GM19025 (cell line): Measurements from ENCODE around the gene PLEKHA4.
"Not testable (repeated sequence)": the region's sequence is repeated elsewhere in the genome, so short reads cannot be mapped to it uniquely, and the experiment has no call there.

Experiments used
- ATAC-seq: cut with Tn5 transposase; IDR thresholded peaks from one replicate; pipeline ENCODE4 v1.9.1; 2021; ENCODE audit warnings: mild to moderate bottlenecking, low read depth, moderate library complexity; ENCODE audit not compliant: unreplicated experiment

PLEKHA4 gene, protein sequence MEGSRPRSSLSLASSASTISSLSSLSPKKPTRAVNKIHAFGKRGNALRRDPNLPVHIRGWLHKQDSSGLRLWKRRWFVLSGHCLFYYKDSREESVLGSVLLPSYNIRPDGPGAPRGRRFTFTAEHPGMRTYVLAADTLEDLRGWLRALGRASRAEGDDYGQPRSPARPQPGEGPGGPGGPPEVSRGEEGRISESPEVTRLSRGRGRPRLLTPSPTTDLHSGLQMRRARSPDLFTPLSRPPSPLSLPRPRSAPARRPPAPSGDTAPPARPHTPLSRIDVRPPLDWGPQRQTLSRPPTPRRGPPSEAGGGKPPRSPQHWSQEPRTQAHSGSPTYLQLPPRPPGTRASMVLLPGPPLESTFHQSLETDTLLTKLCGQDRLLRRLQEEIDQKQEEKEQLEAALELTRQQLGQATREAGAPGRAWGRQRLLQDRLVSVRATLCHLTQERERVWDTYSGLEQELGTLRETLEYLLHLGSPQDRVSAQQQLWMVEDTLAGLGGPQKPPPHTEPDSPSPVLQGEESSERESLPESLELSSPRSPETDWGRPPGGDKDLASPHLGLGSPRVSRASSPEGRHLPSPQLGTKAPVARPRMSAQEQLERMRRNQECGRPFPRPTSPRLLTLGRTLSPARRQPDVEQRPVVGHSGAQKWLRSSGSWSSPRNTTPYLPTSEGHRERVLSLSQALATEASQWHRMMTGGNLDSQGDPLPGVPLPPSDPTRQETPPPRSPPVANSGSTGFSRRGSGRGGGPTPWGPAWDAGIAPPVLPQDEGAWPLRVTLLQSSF

GRCh38 chr19:48868114-48868886, at the start of gene PLEKHA4:
TSS of gene PLEKHA4 (minus strand) at chr19:48868617. CDS start at chr19:48867620, 997 bp downstream.
- no peak for ATAC-seq

DNA sequence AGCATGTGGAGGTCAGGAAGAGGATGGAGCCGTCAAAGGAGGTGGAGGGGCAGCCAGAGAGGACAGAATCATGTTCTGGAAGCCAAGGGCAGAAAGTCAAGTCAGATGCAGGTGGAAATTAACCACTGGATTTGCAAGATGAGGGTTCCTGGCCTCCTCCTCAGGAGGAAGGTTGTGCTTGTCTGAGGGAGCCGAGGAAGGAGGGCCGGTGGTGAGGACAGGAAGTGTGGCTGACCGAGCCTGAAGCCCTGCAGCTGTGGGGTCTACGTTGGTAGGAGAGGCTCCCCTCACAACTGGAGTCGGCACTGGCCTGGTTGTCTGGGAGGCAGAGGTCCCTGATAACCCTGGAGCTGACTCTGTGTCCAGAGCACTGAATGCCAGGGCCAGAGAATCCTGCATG, 49.7 kb upstream of the PLEKHA4 start:
- no peak for ATAC-seq

GRCh38 chr19:48915757-48916156, 47.3 kb upstream of the PLEKHA4 start:
- no peak for ATAC-seq

DNA sequence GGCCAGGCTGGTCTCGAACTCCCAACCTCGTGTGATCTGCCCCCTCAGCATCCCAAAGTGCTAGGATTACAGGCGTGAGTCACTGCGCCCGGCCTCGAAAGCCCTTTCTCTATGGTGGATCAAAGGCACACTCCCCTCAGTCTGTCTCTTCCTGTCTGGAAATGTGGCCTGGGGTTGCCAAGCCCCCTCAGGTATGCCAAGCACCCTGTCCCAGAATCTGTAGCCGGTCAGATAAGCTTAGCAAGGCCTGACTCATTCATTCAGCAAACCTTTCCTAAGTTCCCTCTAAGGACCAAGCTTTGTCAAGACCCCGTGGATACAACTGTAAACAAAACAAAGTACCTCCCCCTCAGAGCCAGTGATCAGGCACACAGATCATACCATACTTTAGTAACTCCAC, 45.8 kb upstream of the PLEKHA4 start:
- no peak for ATAC-seq

- ATAC-seq, result no peak
Measured at GRCh38 chr19:48913114-48913889, 44.9 kb upstream of the PLEKHA4 start.

DNA sequence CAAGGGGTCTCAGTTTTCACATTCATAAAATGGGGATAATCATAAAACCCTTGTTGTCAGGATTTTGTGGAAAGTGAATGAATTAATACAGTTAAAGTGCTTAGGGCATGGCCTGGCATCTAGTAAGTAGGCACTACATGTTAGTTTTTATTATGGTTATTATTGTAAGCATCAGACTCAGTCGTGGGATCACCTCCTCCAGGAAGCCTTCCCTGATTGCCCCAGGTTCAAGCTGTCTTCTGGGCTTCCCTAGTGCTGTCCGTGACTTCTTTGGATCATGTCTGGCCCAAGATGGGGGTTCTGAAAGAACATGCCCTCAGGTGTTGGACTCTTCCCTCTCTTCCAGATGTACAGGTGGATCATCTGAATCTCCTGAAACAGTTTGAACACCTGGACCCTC, 42.4 kb upstream of the PLEKHA4 start:
- ATAC-seq, result no peak

- ATAC-seq, result not testable (repeated sequence)
Measured at GRCh38 chr19:48909424-48910077, 41.1 kb upstream of the PLEKHA4 start.

GRCh38 chr19:48907671-48908070, 39.3 kb upstream of the PLEKHA4 start:
- ATAC-seq, result no peak

DNA sequence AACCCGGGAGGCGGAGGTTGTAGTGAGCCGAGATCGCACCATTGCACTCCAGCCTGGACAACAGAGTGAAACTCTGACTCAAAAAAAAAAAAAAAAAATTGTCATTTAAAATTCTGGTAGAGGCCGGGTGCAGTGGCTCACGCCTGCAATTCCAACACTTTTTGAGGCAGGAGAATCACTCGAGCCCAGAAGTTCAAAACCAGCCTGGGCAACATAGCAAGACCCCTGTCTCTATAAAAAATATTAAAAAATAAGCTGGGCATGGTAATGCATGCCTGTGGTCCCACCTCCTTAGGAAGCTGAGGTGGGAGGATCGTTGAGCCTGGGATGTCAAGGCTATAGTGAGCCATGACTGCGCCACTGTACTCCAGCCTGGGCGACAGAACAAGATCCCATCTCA, 37.9 kb upstream of the PLEKHA4 start:
- no peak for ATAC-seq

DNA sequence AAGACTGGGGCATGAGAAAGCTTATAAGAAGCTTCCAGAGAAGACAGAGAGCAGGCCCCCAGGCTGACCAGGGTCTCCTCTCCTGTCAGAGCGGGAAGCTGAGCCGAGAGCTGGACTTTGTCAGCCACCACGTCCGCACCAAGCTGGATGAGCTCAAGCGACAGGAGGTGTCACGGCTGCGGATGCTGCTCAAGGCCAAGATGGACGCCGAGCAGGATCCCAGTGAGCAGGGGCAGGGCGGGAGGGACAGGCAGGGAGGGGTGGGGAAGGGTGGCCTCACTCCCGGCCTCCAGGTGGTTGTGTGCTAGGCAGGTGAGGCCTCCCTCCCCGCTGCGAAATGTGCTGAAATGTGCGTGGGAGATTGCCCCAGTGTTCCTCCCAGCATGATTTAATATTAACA, 37.2 kb upstream of the PLEKHA4 start:
- no peak for ATAC-seq

GRCh38 chr19:48903788-48904187, 35.4 kb upstream of the PLEKHA4 start:
- not testable (repeated sequence) for ATAC-seq

GRCh38 chr19:48902291-48902690, 33.9 kb upstream of the PLEKHA4 start:
- not testable (repeated sequence) for ATAC-seq

GRCh38 chr19:48900477-48901406, 32.3 kb upstream of the PLEKHA4 start:
- ATAC-seq, result no peak

DNA sequence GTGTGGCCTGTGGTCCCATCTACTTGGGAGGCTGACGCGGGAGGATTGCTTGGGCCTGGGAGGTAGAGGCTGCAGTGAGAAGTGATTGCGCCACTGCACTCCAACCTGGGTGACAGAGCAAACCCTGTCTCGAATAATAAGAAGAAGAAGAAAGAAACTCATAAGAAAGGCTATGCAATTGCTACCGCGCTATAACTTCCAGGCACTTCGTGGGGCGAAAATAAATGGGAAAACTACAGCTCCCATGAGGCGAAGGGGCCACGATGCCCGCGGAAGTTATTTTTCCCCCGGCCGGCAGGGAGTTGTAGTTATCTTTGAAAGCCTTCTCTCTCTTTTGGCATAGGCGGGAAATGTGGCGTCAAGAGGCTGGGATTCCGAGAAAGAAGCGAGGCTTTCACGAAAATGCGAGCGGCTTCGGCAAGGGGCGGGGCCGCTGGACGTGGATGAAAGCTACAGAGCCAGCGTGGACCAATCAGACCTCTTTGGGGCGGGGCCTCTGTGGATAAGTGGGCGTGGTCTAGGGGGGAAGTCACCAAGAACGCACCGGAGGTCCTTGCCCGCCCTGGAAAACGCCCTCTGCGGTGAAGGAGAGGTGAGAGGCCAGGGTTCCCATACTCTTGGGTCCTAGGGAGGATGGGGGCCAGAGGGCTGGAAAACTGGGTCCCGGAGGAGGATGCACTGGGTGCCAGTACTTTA, 31.5 kb upstream of the PLEKHA4 start, which contains the start of gene NUCB1:
NUCB1 (plus strand) TSS at position 532 of the 696 bp plus-strand sequence. CDS start 485 bp downstream, outside the sequence.
- ATAC-seq, result peak; percentile 86

- ATAC-seq, result not testable (repeated sequence)
Measured at GRCh38 chr19:48899386-48899749, 31.0 kb upstream of the PLEKHA4 start.

GRCh38 chr19:48897181-48897580, 28.8 kb upstream of the PLEKHA4 start:
- no peak for ATAC-seq

- no peak for ATAC-seq
Measured at GRCh38 chr19:48896191-48896720, 27.8 kb upstream of the PLEKHA4 start.

DNA sequence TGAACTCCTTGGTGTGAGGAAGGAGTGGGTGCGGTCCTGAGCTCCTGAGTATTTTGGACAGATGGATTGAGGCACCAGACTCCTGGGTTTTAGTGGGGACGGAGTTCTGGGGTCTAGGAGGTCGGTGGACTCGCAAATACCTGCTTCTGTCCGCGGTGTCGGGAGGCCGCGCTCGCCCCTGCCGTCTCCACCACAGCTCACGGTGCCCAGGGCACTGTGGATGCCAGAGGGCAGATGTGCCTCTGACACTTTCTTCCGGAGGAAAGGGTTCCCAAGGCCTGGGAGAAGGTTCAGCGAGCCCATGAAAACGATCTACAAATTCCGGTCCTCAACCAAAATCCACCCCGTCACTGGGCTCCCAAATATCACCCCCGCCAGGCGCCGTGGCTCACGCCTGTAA, 26.8 kb upstream of the PLEKHA4 start:
- ATAC-seq, result no peak
